OCI-LY3 (cell line): ENCODE measurements around the gene SOX8.

Experiments
- CTCF ChIP-seq: fragments of 200-600, 300-600 bp; sonication (generic); IDR thresholded peaks from 2 replicates; pipeline ENCODE4 v1.5.1; 2014; ENCODE audit warnings: antibody characterized with exemption, low read length, low read depth
- EZH2phosphoT487 ChIP-seq: fragments of 200-600 bp; shearing (Covaris generic); IDR thresholded peaks from 2 replicates; pipeline ENCODE4 v1.6.1; 2018; ENCODE audit warnings: antibody characterized with exemption, mixed run types, low read depth

- TF ChIP-seq CTCF: no peak
- TF ChIP-seq EZH2phosphoT487: no peak
Observed at GRCh38 chr16:938136-938535, 43.4 kb upstream of the SOX8 start.
